ENCODE data around the gene CNTN6. TPM values are rescaled to one million over a fixed set of nuclear protein-coding genes. Genes with fewer than 3 reads are reported as not detected.
"Not testable (repeated sequence)": the region's sequence is repeated elsewhere in the genome, so short reads cannot be mapped to it uniquely, and the experiment has no call there.

CNTN6 gene
- total RNA-seq, 1 donor from 2014 or later = 0.82 TPM

- Mint-ChIP-seq H3K36me3 (ENCODE audit: low read depth) (no peaks in the 10 kb centered on the region), H3K27me3 (ENCODE audit: low read depth) (no peaks in the 10 kb centered on the region), H3K9me3 (no peaks in the 10 kb centered on the region), H3K27ac (ENCODE audit: unreplicated experiment) (no peak overlapping the region), H3K4me3 (no peak overlapping the region), H3K4me1 (no peaks in the 10 kb centered on the region)
- no peak for DNase-seq (ENCODE audit: low read depth, low spot score)
- TF ChIP-seq, protein P1, sequence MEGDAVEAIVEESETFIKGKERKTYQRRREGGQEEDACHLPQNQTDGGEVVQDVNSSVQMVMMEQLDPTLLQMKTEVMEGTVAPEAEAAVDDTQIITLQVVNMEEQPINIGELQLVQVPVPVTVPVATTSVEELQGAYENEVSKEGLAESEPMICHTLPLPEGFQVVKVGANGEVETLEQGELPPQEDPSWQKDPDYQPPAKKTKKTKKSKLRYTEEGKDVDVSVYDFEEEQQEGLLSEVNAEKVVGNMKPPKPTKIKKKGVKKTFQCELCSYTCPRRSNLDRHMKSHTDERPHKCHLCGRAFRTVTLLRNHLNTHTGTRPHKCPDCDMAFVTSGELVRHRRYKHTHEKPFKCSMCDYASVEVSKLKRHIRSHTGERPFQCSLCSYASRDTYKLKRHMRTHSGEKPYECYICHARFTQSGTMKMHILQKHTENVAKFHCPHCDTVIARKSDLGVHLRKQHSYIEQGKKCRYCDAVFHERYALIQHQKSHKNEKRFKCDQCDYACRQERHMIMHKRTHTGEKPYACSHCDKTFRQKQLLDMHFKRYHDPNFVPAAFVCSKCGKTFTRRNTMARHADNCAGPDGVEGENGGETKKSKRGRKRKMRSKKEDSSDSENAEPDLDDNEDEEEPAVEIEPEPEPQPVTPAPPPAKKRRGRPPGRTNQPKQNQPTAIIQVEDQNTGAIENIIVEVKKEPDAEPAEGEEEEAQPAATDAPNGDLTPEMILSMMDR (conservative IDR thresholded peaks at IDR 0.05) = no peak
Observed at GRCh38 chr3:1380926-1381646, 288.3 kb downstream of the CNTN6 start.

GRCh38 chr3:1381647-1382036, 288.8 kb downstream of the CNTN6 start:
- no peaks in the 10 kb centered on the region for H3K27me3 Mint-ChIP-seq (ENCODE audit: low read depth)
- H3K27ac Mint-ChIP-seq (ENCODE audit: unreplicated experiment) = no peak overlapping the region
- TF ChIP-seq, protein P1 (conservative IDR thresholded peaks at IDR 0.05) = no peak
- no peak overlapping the region for H3K4me3 Mint-ChIP-seq
- H3K36me3 Mint-ChIP-seq (ENCODE audit: low read depth) = no peaks in the 10 kb centered on the region
- DNase-seq (ENCODE audit: low read depth, low spot score) = no peak
- no peaks in the 10 kb centered on the region for H3K9me3 Mint-ChIP-seq
- H3K4me1 Mint-ChIP-seq = no peaks in the 10 kb centered on the region

- not testable (repeated sequence) for DNase-seq (ENCODE audit: low read depth, low spot score); H3K27ac Mint-ChIP-seq (ENCODE audit: unreplicated experiment); H3K4me1 Mint-ChIP-seq; H3K36me3 Mint-ChIP-seq (ENCODE audit: low read depth); H3K27me3 Mint-ChIP-seq (ENCODE audit: low read depth); H3K4me3 Mint-ChIP-seq; H3K9me3 Mint-ChIP-seq
Observed at GRCh38 chr3:1387396-1387905, 294.6 kb downstream of the CNTN6 start.

GRCh38 chr3:1394188-1394587, 301.4 kb downstream of the CNTN6 start:
- H3K27ac Mint-ChIP-seq (ENCODE audit: unreplicated experiment) = no peak overlapping the region
- TF ChIP-seq, protein P1 (conservative IDR thresholded peaks at IDR 0.05) = no peak
- H3K36me3 Mint-ChIP-seq (ENCODE audit: low read depth) = no peaks in the 10 kb centered on the region
- H3K9me3 Mint-ChIP-seq = no peaks in the 10 kb centered on the region
- no peak overlapping the region for H3K4me3 Mint-ChIP-seq
- no peaks in the 10 kb centered on the region for H3K4me1 Mint-ChIP-seq
- no peak for DNase-seq (ENCODE audit: low read depth, low spot score)
- H3K27me3 Mint-ChIP-seq (ENCODE audit: low read depth) = no peaks in the 10 kb centered on the region

GRCh38 chr3:1400571-1400970, 307.7 kb downstream of the CNTN6 start:
- Mint-ChIP-seq H3K36me3 (ENCODE audit: low read depth) (no peaks in the 10 kb centered on the region), H3K27me3 (ENCODE audit: low read depth) (no peaks in the 10 kb centered on the region), H3K27ac (ENCODE audit: unreplicated experiment) (no peak overlapping the region), H3K4me1 (peaks cover 8% of the 10 kb centered on the region), H3K9me3 (no peaks in the 10 kb centered on the region), H3K4me3 (no peak overlapping the region)
- TF ChIP-seq, protein P1 (conservative IDR thresholded peaks at IDR 0.05) = no peak
- no peak for DNase-seq (ENCODE audit: low read depth, low spot score)

DNA sequence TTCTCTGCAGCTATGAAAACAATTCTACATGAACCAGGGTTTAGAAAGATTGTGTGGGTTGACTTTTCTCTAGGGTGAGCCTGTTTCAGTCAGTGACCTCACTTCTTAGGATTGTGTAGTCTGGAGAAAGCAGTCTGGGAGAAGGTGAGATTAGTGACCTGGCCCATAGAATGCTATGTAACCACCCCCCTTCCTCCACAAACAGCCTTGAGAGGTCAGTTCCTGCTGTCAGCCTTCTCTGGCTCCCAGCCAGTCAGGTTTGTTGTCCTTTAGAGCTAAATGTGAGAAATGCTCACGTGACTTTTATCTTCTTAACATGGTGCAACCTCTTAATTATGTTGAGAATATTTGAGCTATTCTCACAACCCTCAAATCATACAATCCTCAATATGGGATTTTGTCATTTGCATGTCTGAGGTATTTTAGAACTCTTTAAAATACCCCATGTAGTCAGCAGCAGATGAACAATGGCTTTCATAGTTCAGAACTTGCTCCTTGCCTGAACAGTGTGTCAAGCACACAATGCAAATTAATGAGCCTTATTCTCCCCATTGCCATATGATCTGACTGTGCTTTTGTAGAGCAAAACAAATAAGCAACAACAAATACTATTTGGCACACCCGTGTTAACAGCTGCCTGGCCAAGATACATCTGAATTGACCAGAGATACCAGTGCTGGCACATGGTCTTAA, 311.6 kb downstream of the CNTN6 start:
- DNase-seq (ENCODE audit: low read depth, low spot score) = no peak
- H3K4me1 Mint-ChIP-seq = peaks cover 8% of the 10 kb centered on the region
- no peak overlapping the region for H3K27ac Mint-ChIP-seq (ENCODE audit: unreplicated experiment)
- no peaks in the 10 kb centered on the region for H3K9me3 Mint-ChIP-seq
- no peaks in the 10 kb centered on the region for H3K27me3 Mint-ChIP-seq (ENCODE audit: low read depth)
- H3K4me3 Mint-ChIP-seq = no peak overlapping the region
- no peaks in the 10 kb centered on the region for H3K36me3 Mint-ChIP-seq (ENCODE audit: low read depth)
- TF ChIP-seq, protein P1 (conservative IDR thresholded peaks at IDR 0.05) = no peak
